ENCODE data around the gene ZFAND3.

The ZFAND3 gene

DNA sequence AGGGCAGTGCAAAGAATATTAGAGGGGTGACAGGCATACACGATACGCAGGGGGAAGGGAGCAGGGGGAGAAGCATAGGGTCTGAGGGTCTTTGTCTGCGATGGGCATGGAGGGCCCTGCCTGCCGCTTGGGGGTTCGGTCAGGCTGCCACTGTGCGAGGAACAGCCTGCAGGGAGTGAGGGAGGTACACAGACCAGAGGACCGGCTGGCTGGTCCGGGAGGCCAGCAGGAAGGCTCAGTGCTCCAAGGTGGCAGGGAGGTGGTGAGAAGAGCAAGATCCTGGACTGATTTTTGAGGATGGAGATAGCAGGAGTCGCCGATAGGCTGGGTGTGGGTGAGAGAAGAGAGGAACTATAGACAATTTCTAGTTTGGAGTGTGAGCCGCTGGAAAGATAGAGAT lies 338.4 kb downstream of the ZFAND3 start:
- no peak for DNase-seq

DNA sequence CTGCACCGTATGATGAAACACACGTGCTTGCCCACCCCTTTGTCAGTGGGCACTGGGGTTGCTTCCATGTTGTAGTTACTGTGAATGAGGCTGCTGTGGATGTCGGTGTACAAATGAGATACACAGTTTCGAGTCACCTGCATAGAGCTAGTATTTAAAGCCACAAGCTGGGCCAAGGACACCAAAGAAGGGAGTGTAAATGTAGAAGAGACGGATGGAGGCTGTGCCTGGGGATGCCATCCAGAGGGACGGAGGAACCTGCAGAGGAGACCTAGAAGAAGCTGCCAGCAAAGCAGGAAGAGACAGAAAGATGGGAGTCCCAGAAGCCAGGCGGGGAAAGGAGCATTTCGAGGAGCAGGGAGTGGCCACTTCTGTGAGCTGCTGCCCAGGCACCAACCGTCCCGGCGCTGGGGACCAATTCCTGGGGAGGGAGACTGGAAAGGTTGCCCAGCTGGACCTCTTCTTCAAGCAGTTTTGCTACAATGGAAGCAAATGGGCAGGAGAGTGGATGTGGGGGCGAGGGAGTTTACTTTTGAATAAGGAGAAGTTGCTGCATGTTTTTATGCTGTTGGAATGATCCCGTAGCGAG lies 339.3 kb downstream of the ZFAND3 start:
- no peak for DNase-seq

DNA sequence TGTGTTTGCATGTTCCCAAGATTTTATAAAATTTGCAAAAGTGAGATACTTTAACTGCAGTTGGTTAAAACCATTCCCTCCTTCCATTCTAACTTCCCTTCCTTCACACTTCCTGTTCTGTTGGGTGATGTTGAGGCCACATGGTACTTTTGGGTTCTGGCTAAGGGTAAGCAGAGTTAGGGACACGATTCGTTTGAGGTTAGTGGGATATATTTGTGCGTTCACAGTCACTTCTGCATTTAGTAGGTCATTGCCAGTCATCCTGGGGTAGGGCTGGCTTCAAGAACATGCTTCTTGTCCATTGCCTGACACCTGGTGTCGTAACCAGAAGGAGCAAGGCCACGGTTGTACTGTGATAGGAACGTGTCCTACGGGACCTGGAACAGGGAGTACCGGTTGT lies 340.1 kb downstream of the ZFAND3 start:
- DNase-seq, result no peak

- DNase-seq, result no peak
Measured at GRCh38 chr6:38160831-38161230, 341.3 kb downstream of the ZFAND3 start.

- DNase-seq, result no peak
Measured at GRCh38 chr6:38161331-38161730, 341.8 kb downstream of the ZFAND3 start.

DNA sequence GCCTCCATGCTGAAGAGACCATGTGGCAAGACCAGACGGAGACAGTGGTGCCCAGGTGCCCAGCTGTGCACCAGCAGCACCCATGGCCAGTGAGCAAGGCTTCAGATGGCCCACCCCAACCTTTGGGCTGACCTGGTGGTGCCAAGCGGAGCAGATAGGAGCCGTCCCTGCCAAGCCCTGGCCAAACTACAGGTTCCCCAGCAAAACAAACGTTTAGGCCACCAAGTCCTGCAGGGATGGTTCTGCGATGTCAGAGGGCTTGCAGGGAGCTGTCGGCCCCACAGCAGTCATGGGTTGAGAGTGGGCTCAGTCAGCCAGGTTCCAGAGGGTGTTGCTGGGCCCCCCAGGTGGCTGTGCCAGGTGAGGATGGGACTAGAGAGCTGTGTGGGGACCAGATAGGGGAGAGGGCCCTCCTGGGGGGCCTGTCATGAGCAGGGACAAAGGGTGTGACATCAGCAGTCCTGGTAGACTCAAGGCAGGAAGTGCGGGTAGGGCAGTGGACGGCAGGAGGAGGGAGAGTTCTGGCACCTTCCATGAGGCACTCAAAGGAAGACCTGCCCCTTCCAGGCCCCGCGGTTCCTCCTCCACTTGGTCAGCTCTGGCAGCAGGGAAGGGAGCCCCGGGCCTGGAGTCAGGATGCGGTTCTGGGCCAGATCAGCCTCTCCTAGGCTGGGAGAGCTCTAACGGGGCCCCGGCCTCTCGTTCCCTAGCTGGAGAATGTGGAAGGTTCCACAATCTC lies 342.4 kb downstream of the ZFAND3 start:
- no peak for DNase-seq

- no peak for DNase-seq
Measured at GRCh38 chr6:38162493-38163185, 343.1 kb downstream of the ZFAND3 start.

DNA sequence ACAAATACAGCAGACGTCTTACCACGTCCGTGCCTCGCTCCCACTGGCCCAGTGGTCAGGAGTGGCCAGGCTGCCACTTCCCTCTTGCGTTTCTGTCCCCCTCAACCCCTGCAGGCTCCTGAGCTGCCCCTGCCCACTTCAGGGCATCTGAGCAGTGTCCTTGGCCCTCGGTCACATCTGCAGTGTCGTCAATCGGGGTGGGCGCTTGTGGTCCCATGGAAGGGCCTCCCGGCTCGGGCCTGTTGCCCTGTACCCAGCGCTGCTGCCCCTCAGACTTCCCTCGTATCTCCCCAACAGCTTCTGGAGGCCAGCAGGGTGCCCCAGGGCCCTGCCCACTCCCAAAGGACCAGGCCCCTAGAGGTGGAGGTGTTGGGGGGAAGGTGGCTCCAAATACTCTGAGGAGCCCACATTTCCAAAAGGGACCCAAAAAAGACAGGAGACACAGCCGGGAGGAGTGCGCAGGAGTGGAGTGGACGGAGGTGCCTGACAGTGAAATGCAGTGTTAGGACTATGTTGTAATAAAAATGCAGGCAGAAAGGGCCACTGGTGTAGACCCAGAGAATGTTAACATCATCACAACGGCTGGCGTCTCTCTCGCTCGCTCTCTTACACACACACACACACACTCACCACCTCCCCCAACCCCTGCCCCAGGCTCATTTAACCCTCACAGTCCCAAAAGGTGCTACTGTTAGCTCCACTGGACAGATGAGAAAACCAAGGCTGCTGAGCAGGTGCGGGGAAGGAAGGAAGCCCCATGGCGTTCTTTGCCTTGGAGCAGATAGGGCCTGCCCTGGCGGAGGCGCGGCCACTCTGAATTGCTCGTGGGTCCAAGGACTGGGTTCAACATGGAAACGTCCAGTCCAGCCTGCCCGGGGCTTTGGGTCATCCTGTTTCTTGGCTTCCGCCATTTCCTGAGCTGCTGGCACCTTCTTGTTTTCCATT lies 343.9 kb downstream of the ZFAND3 start:
- no peak for DNase-seq

DNA sequence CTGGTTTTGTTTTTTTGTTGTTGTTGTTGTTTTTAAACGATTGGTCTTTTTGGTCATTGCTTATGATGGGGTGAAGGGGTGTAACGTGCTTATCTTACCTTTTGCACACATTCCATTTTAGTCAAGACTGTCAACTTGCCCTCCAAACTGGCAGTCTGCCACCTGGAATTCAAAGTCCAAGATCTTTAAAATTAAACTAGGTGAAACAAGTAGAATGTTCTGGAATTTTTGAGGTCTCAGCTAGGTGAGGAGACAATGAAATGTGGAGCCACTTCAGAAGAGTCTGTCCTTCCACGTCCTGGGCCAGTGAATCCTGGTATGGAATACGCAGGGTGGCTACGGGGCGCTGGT lies 344.6 kb downstream of the ZFAND3 start:
- DNase-seq, result no peak

DNA sequence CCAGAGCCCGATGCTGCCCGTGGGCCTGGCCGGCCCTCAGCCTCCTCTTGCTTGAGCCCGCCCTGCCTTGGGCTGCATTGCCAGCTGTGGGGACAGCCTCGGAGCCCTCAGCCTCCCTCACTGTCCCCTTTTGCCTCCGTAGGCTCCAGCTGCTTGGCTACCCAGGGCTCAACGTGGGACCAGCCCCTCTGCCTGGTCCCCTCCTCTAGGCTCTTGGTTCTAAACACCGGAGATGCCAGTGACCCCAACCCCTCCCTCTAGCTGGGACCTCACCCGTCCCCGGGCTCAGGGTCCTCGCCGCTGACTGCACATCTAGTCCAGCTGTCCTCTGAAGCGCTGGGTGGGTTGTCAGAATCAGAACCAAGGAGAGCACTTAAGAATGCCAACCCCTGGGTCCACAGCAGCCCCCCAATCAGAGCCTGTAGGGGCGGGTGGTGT lies 345.2 kb downstream of the ZFAND3 start:
- no peak for DNase-seq

DNA sequence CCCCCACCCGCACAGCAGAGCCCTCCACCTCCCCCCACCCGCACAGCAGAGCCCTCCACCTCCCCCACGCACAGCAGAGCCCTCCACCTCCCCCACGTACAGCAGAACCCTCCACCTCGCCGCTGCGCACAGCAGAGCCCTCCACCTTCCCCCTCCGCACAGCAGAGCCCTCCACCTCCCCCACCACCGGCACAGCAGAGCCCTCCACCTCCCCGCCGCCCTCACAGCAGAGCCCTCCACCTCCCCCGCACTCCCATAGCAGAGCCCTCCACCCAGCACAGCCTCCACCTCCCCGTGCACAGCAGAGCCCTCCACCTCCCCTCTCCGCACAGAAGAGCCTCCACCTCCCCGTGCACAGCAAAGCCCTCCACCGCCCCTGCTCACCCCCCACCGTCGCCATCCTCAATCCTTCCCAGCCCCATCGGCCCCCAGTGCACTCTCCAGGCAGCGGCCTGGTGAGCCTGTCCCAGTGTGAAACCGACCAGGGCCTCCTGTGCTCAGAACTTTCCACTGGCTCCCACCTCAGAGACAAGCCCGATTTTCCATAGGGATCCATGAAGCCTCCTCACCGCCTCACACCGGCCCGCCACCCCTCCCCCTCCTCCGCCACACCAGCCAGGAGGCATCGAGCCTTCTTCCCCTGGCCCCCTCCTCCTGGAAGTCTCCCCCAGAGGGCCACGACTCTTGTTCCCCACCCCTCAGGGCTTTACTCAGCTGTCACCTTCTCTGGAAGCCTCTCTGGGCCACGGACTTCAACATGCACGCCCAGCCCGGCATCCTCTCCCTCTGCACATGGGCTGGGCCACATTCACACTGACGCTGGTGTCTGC lies 347.1 kb downstream of the ZFAND3 start:
- no peak for DNase-seq

GRCh38 chr6:38167598-38167997 lies 348.1 kb downstream of the ZFAND3 start:
- no peak for DNase-seq

DNA sequence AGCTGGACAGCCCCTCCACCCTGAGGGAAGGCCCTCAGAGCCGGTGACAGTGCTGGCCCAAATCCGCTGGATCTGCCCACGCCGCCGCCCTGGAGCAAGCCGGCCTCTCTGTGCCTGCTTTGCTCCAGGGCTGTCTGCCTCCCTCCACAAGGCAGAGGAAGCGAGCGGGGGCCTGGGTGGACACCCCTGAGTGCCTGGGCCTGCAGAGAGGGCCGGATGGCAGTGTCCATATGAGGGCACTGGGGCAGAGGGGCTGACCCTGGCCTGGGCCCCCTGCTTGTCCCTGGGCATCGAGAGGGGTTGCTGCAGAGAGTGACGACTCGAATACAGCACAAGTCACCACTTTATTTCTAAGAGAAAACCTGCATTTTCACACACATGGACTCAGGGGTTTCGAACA lies 348.6 kb downstream of the ZFAND3 start:
- DNase-seq, result no peak

DNA sequence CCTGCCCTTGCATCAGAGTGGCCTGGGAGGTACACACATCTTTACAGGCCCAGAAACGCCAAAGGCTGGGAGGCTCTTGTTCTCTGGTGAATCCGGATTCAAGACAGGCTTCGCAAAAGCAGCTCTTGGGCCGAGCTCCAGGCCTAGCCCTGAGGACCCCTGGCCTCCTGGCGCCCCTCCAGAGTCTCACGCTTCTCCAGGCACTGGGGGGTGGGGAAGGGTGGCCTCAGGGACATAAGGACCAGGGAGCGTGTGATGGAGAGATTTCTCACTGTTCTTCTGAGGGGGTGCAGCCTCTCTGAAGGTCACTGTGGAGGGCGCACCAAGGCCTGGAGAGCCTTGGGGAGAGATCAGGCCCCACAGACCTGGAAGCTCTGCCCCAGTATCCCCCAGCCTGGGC lies 349.2 kb downstream of the ZFAND3 start:
- DNase-seq, result no peak

DNA sequence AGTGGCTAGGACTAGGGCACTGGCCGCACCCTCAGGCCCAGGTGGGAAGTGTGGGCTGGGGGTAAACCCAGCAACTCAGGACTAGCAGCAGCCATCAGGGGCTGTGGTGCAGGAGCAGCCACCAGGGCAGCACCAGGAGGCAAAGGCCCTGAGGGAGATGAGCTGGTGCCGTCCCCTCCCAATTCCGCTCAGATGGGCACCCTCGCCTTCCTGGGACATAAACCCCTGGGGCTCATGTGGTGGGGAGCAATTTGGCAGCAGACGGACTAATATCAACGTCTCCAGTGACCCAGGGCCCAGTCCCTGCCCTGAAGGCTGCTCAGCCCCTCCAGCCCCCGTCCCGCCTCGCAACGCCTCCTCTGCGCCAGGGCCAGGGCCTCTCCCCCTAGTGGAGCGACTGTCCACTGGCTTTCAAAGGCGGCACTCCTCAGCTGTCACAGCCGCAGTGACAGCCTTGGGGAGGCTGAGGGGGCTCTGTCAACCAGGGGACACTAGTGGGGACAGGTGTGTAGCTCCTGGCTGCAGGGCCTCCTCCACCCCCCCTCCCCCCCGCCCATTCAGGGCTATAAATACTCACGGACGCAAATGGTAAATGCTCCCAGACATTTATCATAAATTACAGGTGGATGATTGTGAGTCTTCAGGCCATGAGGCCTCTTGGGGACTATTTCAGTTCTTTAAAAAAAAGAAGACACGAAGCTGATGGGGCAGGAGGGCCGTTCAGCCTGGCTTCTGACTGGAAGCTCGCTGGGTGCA lies 349.9 kb downstream of the ZFAND3 start:
- DNase-seq, result peak; percentile 68

DNA sequence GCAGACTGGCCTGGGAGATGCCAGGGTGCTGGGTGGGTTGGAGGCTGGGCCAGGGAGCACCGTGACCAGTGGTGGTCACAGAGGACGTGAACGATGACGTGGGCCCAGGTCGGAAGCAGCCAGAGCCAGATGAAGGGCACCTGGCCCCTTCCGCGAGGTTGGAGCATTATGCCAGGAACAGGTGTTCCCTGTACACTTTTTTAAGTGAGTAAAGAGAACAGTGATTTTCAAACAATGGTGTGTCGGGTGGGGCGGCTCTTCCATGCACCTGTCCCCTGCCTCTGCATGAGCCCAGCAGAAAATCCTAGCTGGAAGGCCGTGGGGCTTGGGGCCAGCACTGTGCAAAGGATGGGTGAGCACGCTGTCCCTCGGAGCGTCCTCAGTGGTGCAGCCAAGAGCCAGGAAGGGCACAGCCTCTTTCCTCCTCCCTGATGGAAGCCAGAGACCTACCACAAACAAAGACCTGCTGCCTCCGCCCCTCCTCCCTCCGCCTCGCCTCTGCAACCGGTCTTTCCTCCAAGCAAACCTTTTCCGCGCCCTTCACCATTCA lies 350.5 kb downstream of the ZFAND3 start:
- peak; percentile 68 for DNase-seq

DNA sequence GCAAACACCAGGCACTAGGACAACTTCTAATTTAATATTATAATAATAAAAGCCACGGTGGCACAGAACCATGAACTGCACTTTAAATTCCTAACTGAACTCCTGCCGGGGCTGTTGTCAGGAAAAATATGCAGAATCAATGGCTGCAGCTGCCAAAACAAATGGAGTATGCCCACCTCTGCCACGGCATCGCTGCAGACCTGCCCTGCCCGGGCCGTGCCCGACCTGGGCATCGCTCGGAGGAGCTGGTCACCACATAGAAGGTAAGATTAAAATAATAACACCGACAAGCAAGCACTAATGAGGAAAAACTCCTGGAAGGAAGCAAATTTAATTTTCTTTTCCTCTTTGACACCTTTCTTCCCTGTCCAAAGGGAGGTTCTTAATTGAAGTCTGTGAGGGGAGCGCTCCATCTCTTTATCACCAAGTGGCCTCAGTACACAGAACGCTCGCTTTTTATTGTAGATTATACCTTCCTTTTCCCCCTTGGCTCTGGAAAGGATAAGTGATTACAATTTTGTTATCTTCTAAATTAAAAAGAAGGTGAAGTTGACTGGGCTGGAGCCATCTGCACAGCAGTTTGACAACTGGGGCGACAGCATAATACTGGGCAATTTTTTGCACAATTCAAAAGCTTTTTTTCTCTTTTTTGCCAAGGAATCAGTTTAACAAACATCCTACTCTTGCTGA lies 351.3 kb downstream of the ZFAND3 start:
- no peak for DNase-seq

- no peak for DNase-seq
Measured at GRCh38 chr6:38171997-38172738, 352.6 kb downstream of the ZFAND3 start.

GRCh38 chr6:38172739-38173410 lies 353.3 kb downstream of the ZFAND3 start:
- DNase-seq, result no peak
